IPS-20b (cell line): Measurements from ENCODE around the gene ZNF470.

Experiments used
- H3K27ac ChIP-seq: one replicate; pipeline ENCODE4 v1.5.1; 2013; ENCODE audit warnings: low read length
- H3K27me3 ChIP-seq: 2 replicates; pipeline ENCODE4 v1.6.1; 2013; ENCODE audit warnings: mild to moderate bottlenecking, low read length, inconsistent platforms; ENCODE audit not compliant: insufficient read depth
- H3K36me3 ChIP-seq: 2 replicates; pipeline ENCODE4 v1.6.1; 2013; ENCODE audit warnings: low read depth, mild to moderate bottlenecking, inconsistent platforms, low read length, moderate library complexity; ENCODE audit not compliant: insufficient read depth
- H3K4me1 ChIP-seq: 2 replicates; pipeline ENCODE4 v1.6.1; 2013; ENCODE audit warnings: mild to moderate bottlenecking, control low read depth, inconsistent platforms, low read length, moderate library complexity; ENCODE audit not compliant: insufficient read depth
- H3K4me3 ChIP-seq: 2 replicates; pipeline ENCODE4 v1.5.1; 2013; ENCODE audit warnings: mild to moderate bottlenecking, low read length, inconsistent platforms
- H3K9ac ChIP-seq: 2 replicates; pipeline ENCODE4 v1.6.1; 2013; ENCODE audit warnings: low read depth, mild to moderate bottlenecking, inconsistent platforms, low read length, moderate library complexity
- H3K9me3 ChIP-seq: 2 replicates; pipeline ENCODE4 v1.6.1; 2013; ENCODE audit warnings: mild to moderate bottlenecking, low read depth, low read length, inconsistent platforms; ENCODE audit not compliant: insufficient read depth

Gene ZNF470

GRCh38 chr19:56567274-56568120 lies at the start of gene ZNF470:
TSS of gene ZNF470 (plus strand) at chr19:56567468. CDS start at chr19:56570312, 2,844 bp downstream.
- Histone ChIP-seq H3K9ac (peak within 1 kb of the TSS; percentile 79; the same call in 1 of the 2 replicates), H3K27me3 (no peaks in the 10 kb centered on the region), H3K9me3 (peaks cover 70% of the 10 kb centered on the region), H3K36me3 (peaks cover 32% of the 10 kb centered on the region), H3K4me3 (peak within 1 kb of the TSS; percentile 97), H3K27ac (no peak within 1 kb of the TSS), H3K4me1 (no peaks in the 10 kb centered on the region)

- Histone ChIP-seq H3K9ac (no peak overlapping the region), H3K4me3 (no peak overlapping the region), H3K27ac (no peak overlapping the region), H3K9me3 (peaks cover 89% of the 10 kb centered on the region), H3K36me3 (no peaks in the 10 kb centered on the region), H3K4me1 (no peaks in the 10 kb centered on the region), H3K27me3 (no peaks in the 10 kb centered on the region)
These were observed 41.9 kb upstream of the ZNF470 start for GRCh38 chr19:56525214-56525860.

- Histone ChIP-seq H3K36me3 (no peaks in the 10 kb centered on the region), H3K9ac (no peak overlapping the region), H3K4me1 (no peaks in the 10 kb centered on the region), H3K27ac (no peak overlapping the region), H3K27me3 (no peaks in the 10 kb centered on the region), H3K4me3 (peak overlapping the region; percentile 64; the same call in 1 of the 2 replicates), H3K9me3 (peaks cover 86% of the 10 kb centered on the region)
These were observed 29.8 kb upstream of the ZNF470 start for GRCh38 chr19:56537442-56537841.

GRCh38 chr19:56538254-56538760 lies 29.0 kb upstream of the ZNF470 start:
- Histone ChIP-seq H3K9me3 (peaks cover 83% of the 10 kb centered on the region), H3K9ac (no peak overlapping the region)

GRCh38 chr19:56538761-56539263 lies 28.5 kb upstream of the ZNF470 start, which contains the start of gene ZFP28:
TSS of gene ZFP28 (plus strand) at chr19:56538948. CDS start at chr19:56539019, 71 bp downstream.
- Histone ChIP-seq H3K4me3 (peak within 1 kb of the TSS; percentile 67), H3K27ac (no peak within 1 kb of the TSS), H3K27me3 (no peaks in the 10 kb centered on the region), H3K9me3 (peaks cover 84% of the 10 kb centered on the region), H3K4me1 (no peaks in the 10 kb centered on the region), H3K36me3 (no peaks in the 10 kb centered on the region), H3K9ac (no peak within 1 kb of the TSS)

More at GRCh38 chr19:56538254-56538760, 29.0 kb upstream of the ZNF470 start:
- no peak overlapping the region for H3K27ac ChIP-seq
- H3K4me1 ChIP-seq, result no peaks in the 10 kb centered on the region
- no peaks in the 10 kb centered on the region for H3K36me3 ChIP-seq
- no peaks in the 10 kb centered on the region for H3K27me3 ChIP-seq
- peak overlapping the region; percentile 64 for H3K4me3 ChIP-seq

GRCh38 chr19:56543776-56544175 lies 23.5 kb upstream of the ZNF470 start:
- Histone ChIP-seq H3K36me3 (no peaks in the 10 kb centered on the region; the same call in none of the 2 replicates), H3K27ac (no peak overlapping the region), H3K4me3 (no peak overlapping the region), H3K4me1 (no peaks in the 10 kb centered on the region), H3K27me3 (no peaks in the 10 kb centered on the region), H3K9me3 (peaks cover 92% of the 10 kb centered on the region), H3K9ac (no peak overlapping the region)

GRCh38 chr19:56547535-56547934 lies 19.7 kb upstream of the ZNF470 start:
- no peak overlapping the region for H3K27ac ChIP-seq
- H3K9ac ChIP-seq, result no peak overlapping the region
- H3K36me3 ChIP-seq, result peaks cover 18% of the 10 kb centered on the region
- H3K9me3 ChIP-seq, result peaks cover 92% of the 10 kb centered on the region
- H3K4me1 ChIP-seq, result no peaks in the 10 kb centered on the region
- no peaks in the 10 kb centered on the region for H3K27me3 ChIP-seq
- H3K4me3 ChIP-seq, result no peak overlapping the region

- Histone ChIP-seq H3K4me1 (no peaks in the 10 kb centered on the region), H3K27ac (no peak overlapping the region), H3K27me3 (no peaks in the 10 kb centered on the region), H3K36me3 (peaks cover 19% of the 10 kb centered on the region), H3K4me3 (no peak overlapping the region; the same call in 1 of the 2 replicates), H3K9ac (no peak overlapping the region), H3K9me3 (peaks cover 96% of the 10 kb centered on the region)
These were observed 12.9 kb upstream of the ZNF470 start for GRCh38 chr19:56554272-56554869.

- Histone ChIP-seq H3K4me3 (no peak overlapping the region), H3K4me1 (no peaks in the 10 kb centered on the region), H3K9me3 (peaks cover 72% of the 10 kb centered on the region), H3K27me3 (no peaks in the 10 kb centered on the region), H3K9ac (no peak overlapping the region), H3K27ac (no peak overlapping the region), H3K36me3 (no peaks in the 10 kb centered on the region)
These were observed 4.5 kb upstream of the ZNF470 start for GRCh38 chr19:56562766-56563165.

GRCh38 chr19:56566904-56567273 lies 379 bp upstream of the ZNF470 start:
- Histone ChIP-seq H3K9me3 (peaks cover 72% of the 10 kb centered on the region), H3K9ac (peak overlapping the region; percentile 79; the same call in 1 of the 2 replicates), H3K27ac (no peak overlapping the region)

GRCh38 chr19:56572589-56572988 lies 5.3 kb downstream of the ZNF470 start:
- peaks cover 82% of the 10 kb centered on the region for H3K36me3 ChIP-seq
- no peaks in the 10 kb centered on the region for H3K4me1 ChIP-seq
- H3K4me3 ChIP-seq, result no peak overlapping the region
- peaks cover 92% of the 10 kb centered on the region for H3K9me3 ChIP-seq
- no peak overlapping the region for H3K9ac ChIP-seq
- no peak overlapping the region for H3K27ac ChIP-seq
- H3K27me3 ChIP-seq, result no peaks in the 10 kb centered on the region

More at GRCh38 chr19:56566904-56567273, 379 bp upstream of the ZNF470 start:
- Histone ChIP-seq H3K4me3 (peak overlapping the region; percentile 97), H3K4me1 (no peaks in the 10 kb centered on the region), H3K27me3 (no peaks in the 10 kb centered on the region), H3K36me3 (peaks cover 29% of the 10 kb centered on the region)
